HAP-1 (cell line): ENCODE results near the gene CHST11.

Source experiments
- DNase-seq, 2 experiments: peaks; one replicate each; pipeline ENCODE4 v3.0.0-alpha.2; 2016 to 2020; ENCODE audit warnings: low spot score in 2 of 2
- H3K27me3 ChIP-seq: fragments of 250-450 bp; sonication (Bioruptor Pico); 2 replicates; pipeline ENCODE4 v1.5.1; 2020; ENCODE audit warnings: low read depth, mild to moderate bottlenecking, moderate library complexity
- H3K36me3 ChIP-seq: fragments of 250-450 bp; sonication (Bioruptor Pico); replicated peaks from 2 replicates; pipeline ENCODE4 v1.5.1; 2020; ENCODE audit warnings: mild to moderate bottlenecking
- H3K4me1 ChIP-seq: fragments of 250-450 bp; sonication (Bioruptor Pico); 2 replicates; pipeline ENCODE4 v1.5.1; 2020; ENCODE audit warnings: mild to moderate bottlenecking
- H3K4me3 ChIP-seq: fragments of 250-450 bp; sonication (Bioruptor Pico); 2 replicates; pipeline ENCODE4 v1.5.1; 2020; ENCODE audit warnings: mild to moderate bottlenecking, moderate library complexity
- H3K9me3 ChIP-seq: fragments of 250-450 bp; sonication (Bioruptor Pico); 2 replicates; pipeline ENCODE4 v1.5.1; 2020; ENCODE audit warnings: mild to moderate bottlenecking, moderate library complexity
- in situ Hi-C: fragments of 300-500 bp; cut with MboI; formaldehyde crosslinking; loops from 3 replicates; pipeline ENCODE4 v1.14.3; 2020; ENCODE audit warnings: low sequenced_read_pairs, inconsistent platforms, mixed read lengths

The CHST11 gene

GRCh38 chr12:104809706-104810385, 353.1 kb downstream of the CHST11 start:
- DNase-seq: no peak
- in situ Hi-C loops: no loop called here
- H3K4me3 ChIP-seq: no peak overlapping the region
- no peaks in the 10 kb centered on the region for H3K36me3 ChIP-seq
- H3K27me3 ChIP-seq: no peaks in the 10 kb centered on the region
- no peaks in the 10 kb centered on the region for H3K4me1 ChIP-seq
- H3K9me3 ChIP-seq: no peaks in the 10 kb centered on the region
